ENCODE measurements around the gene S100A2. TPM values are rescaled to one million over a fixed set of nuclear protein-coding genes. Genes with fewer than 3 reads are reported as not detected.

Gene S100A2
- total RNA-seq, 1 donor from 2014 or later, result 0.21 TPM

Other genes starting within 250 kb of the S100A2 start
- gene PGLYRP4, start 217.0 kb downstream of the S100A2 start, total RNA-seq, result not detected in 2 replicates
- gene S100A9, start 208.0 kb downstream of the S100A2 start, total RNA-seq, result not detected in 2 replicates
- gene S100A12, start 190.2 kb downstream of the S100A2 start, total RNA-seq, result not detected in 2 replicates
- not detected in 2 replicates for gene S100A8, start 174.8 kb downstream of the S100A2 start, total RNA-seq
- gene S100A7A, start 149.3 kb downstream of the S100A2 start, total RNA-seq, result not detected in 2 replicates
- gene S100A7, start 105.2 kb downstream of the S100A2 start, total RNA-seq, result not detected in 2 replicates
- gene S100A6, start 29.9 kb downstream of the S100A2 start, total RNA-seq, result 154 and 159 TPM in 2 replicates
- 1.3 and 1.6 TPM in 2 replicates for gene S100A5, start 24.9 kb downstream of the S100A2 start, total RNA-seq
- gene S100A4, start 20.0 kb downstream of the S100A2 start, total RNA-seq, result 165 and 167 TPM in 2 replicates
- gene S100A3, start 16.6 kb downstream of the S100A2 start, total RNA-seq, result not detected in 2 replicates
- gene S100A16, start 47.3 kb upstream of the S100A2 start, total RNA-seq, result not detected in 2 replicates
- 0.16 TPM in 1 of 2 replicates, not detected in the other for gene S100A14, start 50.5 kb upstream of the S100A2 start, total RNA-seq
- 2.5 and 5.1 TPM in 2 replicates for gene S100A13, start 61.7 kb upstream of the S100A2 start, total RNA-seq
- gene S100A1, start 62.6 kb upstream of the S100A2 start, total RNA-seq, result not detected in 2 replicates
- gene CHTOP, start 68.2 kb upstream of the S100A2 start, total RNA-seq, result 101 and 105 TPM in 2 replicates
- 31.1 and 35.4 TPM in 2 replicates for gene SNAPIN, start 92.9 kb upstream of the S100A2 start, total RNA-seq
- 354 and 366 TPM in 2 replicates for gene ILF2, start 105.1 kb upstream of the S100A2 start, total RNA-seq
- gene NPR1, start 112.8 kb upstream of the S100A2 start, total RNA-seq, result 0.05 and 0.07 TPM in 2 replicates
- gene INTS3, start 162.2 kb upstream of the S100A2 start, total RNA-seq, result 57.0 and 57.3 TPM in 2 replicates
- 10.8 and 11.1 TPM in 2 replicates for gene SLC27A3, start 209.6 kb upstream of the S100A2 start, total RNA-seq

All from activated T-helper 1 cell treated with anti-CD3 and anti-CD28 coated beads, Interleukin-12 subunit alpha, Interleukin-12 subunit beta, Interleukin-2, Interleukin-4 antibody, amounts not matched to agents 30 ng/mL and 10 ng/mL and 1 ng/mL, durations not matched to agents 14 hours and 24 hours and 36 hours (primary cell).